DMS53 treated with DMSO at 0.1 percent for 48 hours (cell line): ENCODE measurements around the gene LDLRAD4.
"Not testable (repeated sequence)": the region's sequence is repeated elsewhere in the genome, so short reads cannot be mapped to it uniquely, and the experiment has no call there.

ENCODE experiments used
- DNase-seq: peaks from one replicate; lab custom pipeline; 2025; ENCODE audit not compliant: unreplicated experiment; lab: John Stamatoyannopoulos, UW

Gene LDLRAD4

GRCh38 chr18:13688191-13689136, 469.9 kb downstream of the LDLRAD4 start:
- DNase-seq: no peak

- DNase-seq: not testable (repeated sequence)
Observed at GRCh38 chr18:13690060-13690459, 471.5 kb downstream of the LDLRAD4 start.

- not testable (repeated sequence) for DNase-seq
Observed at GRCh38 chr18:13695337-13695736, 476.8 kb downstream of the LDLRAD4 start.

- DNase-seq: no peak
Observed at GRCh38 chr18:13696961-13697360, 478.4 kb downstream of the LDLRAD4 start.

- no peak for DNase-seq
Observed at GRCh38 chr18:13700153-13700552, 481.6 kb downstream of the LDLRAD4 start.
